OCI-LY3 (cell line): Measurements from ENCODE around the gene BRAT1.

Experiments
- EZH2phosphoT487 ChIP-seq: fragments of 200-600 bp; shearing (Covaris generic); IDR thresholded peaks from 2 replicates; pipeline ENCODE4 v1.6.1; 2018; ENCODE audit warnings: antibody characterized with exemption, mixed run types, low read depth
- TF ChIP-seq, protein P1 (sequence below): fragments of 200-600, 300-600 bp; sonication (generic); IDR thresholded peaks from 2 replicates; pipeline ENCODE4 v1.5.1; 2014; ENCODE audit warnings: antibody characterized with exemption, low read length, low read depth

DNA sequence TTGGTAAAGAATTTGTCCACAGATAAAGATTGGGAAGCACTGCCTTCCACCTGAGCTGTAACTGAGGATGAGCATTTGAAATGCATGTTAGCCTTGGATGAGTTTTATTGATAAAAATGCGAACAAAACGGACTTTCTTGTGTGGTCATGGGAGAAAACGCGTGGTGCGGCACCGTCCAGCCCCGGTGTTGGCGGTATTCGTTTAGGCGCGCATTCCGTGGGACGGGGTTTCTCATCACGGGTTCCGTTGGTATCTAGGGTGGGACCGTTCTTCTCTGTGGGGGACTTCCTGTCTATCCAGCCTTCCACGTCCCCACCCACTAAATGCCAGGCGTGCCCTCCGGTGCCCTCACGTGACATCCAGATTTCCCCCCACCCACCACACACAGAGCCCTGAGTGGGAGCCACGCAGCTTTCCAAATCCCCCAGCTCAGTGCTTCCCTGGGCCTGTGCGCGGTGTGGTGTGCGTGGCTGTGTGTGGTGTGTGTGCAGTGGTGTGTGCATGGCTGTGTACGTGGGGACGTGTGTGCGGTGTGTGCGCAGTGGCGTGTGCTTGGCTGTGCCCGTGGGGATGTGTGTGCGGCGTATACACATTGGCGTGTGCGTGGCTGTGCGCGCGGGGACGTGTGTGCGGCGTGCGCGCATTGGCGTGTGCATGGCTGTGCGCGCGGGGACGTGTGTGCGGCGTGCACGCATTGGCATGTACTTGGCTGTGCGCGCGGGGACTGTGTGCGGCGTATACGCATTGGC lies 21.6 kb upstream of the BRAT1 start:
- TF ChIP-seq, protein P1, sequence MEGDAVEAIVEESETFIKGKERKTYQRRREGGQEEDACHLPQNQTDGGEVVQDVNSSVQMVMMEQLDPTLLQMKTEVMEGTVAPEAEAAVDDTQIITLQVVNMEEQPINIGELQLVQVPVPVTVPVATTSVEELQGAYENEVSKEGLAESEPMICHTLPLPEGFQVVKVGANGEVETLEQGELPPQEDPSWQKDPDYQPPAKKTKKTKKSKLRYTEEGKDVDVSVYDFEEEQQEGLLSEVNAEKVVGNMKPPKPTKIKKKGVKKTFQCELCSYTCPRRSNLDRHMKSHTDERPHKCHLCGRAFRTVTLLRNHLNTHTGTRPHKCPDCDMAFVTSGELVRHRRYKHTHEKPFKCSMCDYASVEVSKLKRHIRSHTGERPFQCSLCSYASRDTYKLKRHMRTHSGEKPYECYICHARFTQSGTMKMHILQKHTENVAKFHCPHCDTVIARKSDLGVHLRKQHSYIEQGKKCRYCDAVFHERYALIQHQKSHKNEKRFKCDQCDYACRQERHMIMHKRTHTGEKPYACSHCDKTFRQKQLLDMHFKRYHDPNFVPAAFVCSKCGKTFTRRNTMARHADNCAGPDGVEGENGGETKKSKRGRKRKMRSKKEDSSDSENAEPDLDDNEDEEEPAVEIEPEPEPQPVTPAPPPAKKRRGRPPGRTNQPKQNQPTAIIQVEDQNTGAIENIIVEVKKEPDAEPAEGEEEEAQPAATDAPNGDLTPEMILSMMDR, result no peak
- no peak for TF ChIP-seq EZH2phosphoT487
